IPS-18a (cell line): Measurements from ENCODE around the gene WASF2.
"Not testable (repeated sequence)": the region's sequence is repeated elsewhere in the genome, so short reads cannot be mapped to it uniquely, and the experiment has no call there.

ENCODE experiments used
- H3K27ac ChIP-seq: one replicate; pipeline ENCODE4 v1.5.1; 2013; ENCODE audit warnings: low read length
- H3K27me3 ChIP-seq: one replicate; pipeline ENCODE4 v1.6.1; 2013; ENCODE audit warnings: mild to moderate bottlenecking, low read length; ENCODE audit not compliant: control insufficient read depth, insufficient read depth
- H3K36me3 ChIP-seq: one replicate; pipeline ENCODE4 v1.6.1; 2013; ENCODE audit warnings: low read depth, low read length; ENCODE audit not compliant: control insufficient read depth
- H3K4me1 ChIP-seq: one replicate; pipeline ENCODE4 v1.6.1; 2013; ENCODE audit warnings: low read depth, low read length; ENCODE audit not compliant: control insufficient read depth
- H3K4me3 ChIP-seq: one replicate; pipeline ENCODE4 v1.5.1; 2013; ENCODE audit warnings: low read length
- H3K9ac ChIP-seq: one replicate; pipeline ENCODE4 v1.6.1; 2013; ENCODE audit warnings: mild to moderate bottlenecking, low read length, moderate library complexity
- H3K9me3 ChIP-seq: one replicate; pipeline ENCODE4 v1.6.1; 2013; ENCODE audit warnings: low read depth, low read length; ENCODE audit not compliant: control insufficient read depth

WASF2 gene

GRCh38 chr1:27423709-27424108, 66.3 kb downstream of the WASF2 start:
- H3K9me3 ChIP-seq, result no peaks in the 10 kb centered on the region

GRCh38 chr1:27418326-27419185, 71.4 kb downstream of the WASF2 start:
- Histone ChIP-seq H3K27me3 (no peaks in the 10 kb centered on the region), H3K27ac (peak overlapping the region; percentile 64), H3K9me3 (no peaks in the 10 kb centered on the region), H3K36me3 (peaks cover 37% of the 10 kb centered on the region), H3K9ac (peak overlapping the region; percentile 24), H3K4me3 (peak overlapping the region; percentile 2), H3K4me1 (peaks cover 24% of the 10 kb centered on the region)

More at GRCh38 chr1:27423709-27424108, 66.3 kb downstream of the WASF2 start:
- Histone ChIP-seq H3K9ac (no peak overlapping the region), H3K27me3 (no peaks in the 10 kb centered on the region), H3K36me3 (peaks cover 9% of the 10 kb centered on the region), H3K4me1 (peaks cover 28% of the 10 kb centered on the region), H3K27ac (no peak overlapping the region), H3K4me3 (no peak overlapping the region)

DNA sequence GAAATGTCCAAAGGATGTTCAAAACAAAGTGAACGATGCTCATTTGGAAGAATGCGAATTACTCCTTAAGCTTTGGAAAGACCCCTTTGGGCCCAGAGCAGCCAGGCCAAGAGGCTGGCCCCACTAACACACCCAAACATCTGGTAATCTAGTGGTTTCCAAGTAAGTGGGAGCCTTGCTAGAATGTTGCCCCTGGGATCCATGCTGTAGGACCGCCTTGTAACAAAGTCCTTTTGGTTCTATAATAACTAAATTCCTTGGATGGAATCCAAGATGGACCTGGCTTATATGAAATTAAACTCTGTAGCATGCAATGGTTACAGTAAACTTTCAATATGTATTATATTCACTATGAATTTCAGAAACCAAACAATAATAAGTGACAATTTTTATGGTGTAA, 72.3 kb downstream of the WASF2 start:
- peak overlapping the region; percentile 24 for H3K9ac ChIP-seq
- H3K4me1 ChIP-seq, result peaks cover 24% of the 10 kb centered on the region
- peaks cover 45% of the 10 kb centered on the region for H3K36me3 ChIP-seq
- no peaks in the 10 kb centered on the region for H3K9me3 ChIP-seq
- H3K4me3 ChIP-seq, result no peak overlapping the region
- H3K27me3 ChIP-seq, result no peaks in the 10 kb centered on the region
- H3K27ac ChIP-seq, result no peak overlapping the region

DNA sequence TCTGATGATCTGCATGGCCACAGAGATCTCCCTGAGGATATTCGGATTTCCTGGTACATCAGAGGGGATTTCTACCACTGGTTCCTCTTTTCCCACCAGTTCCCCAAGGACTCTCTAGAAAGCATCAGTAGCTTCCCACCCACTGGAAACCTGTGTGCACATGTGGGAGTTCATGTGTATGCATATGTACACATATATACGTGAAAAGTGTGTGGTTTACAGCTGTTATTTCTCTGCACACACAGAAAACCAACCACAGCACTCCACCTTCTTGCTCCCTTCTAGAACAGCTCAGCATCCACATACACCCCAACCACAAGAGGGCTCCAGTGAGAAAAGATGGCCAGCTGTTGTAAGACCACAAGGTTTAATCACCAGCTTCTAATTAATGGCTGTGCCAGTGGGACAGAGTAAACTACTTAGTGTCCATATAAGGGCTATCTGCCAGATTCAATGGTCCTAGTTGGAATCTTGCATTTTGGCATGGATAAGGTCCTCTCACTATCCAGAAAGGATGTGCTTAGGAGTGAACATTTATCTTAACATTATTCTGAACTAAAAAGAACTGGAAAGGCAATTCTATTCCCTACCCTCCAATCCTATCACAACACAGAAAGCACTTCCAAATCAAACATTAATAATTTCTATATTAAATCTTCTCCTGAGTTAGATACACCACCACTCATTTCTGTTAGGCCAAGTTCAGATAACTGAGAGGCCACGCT, 73.4 kb downstream of the WASF2 start:
- H3K9me3 ChIP-seq, result no peaks in the 10 kb centered on the region
- H3K9ac ChIP-seq, result no peak overlapping the region
- no peak overlapping the region for H3K27ac ChIP-seq
- H3K4me3 ChIP-seq, result no peak overlapping the region
- H3K36me3 ChIP-seq, result peaks cover 55% of the 10 kb centered on the region
- peaks cover 24% of the 10 kb centered on the region for H3K4me1 ChIP-seq
- no peaks in the 10 kb centered on the region for H3K27me3 ChIP-seq

DNA sequence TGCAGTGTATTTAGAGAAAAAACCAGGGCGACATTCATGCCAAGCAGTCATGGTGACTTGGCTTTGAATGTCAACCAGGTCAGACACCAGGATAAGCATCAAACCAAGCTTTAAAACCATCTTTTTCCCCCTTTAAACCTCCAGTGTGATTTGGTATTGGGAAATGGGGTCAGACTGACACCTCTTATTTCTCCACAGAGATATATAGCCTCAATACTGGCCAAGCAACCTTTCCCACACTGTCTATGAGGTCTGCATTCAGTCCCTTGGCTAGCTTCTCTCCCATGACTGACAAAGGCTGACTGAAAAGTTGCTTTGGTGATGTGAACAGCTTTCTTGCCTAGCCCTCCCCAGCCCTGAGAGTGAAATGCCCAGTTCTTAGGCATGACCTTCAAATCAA, 75.9 kb downstream of the WASF2 start:
- Histone ChIP-seq H3K36me3 (peaks cover 70% of the 10 kb centered on the region), H3K9ac (no peak overlapping the region), H3K27ac (no peak overlapping the region), H3K9me3 (no peaks in the 10 kb centered on the region), H3K4me3 (no peak overlapping the region), H3K4me1 (peaks cover 16% of the 10 kb centered on the region), H3K27me3 (no peaks in the 10 kb centered on the region)

- H3K4me1 ChIP-seq, result peaks cover 5% of the 10 kb centered on the region
Observed at GRCh38 chr1:27413004-27413403, 77.0 kb downstream of the WASF2 start.

DNA sequence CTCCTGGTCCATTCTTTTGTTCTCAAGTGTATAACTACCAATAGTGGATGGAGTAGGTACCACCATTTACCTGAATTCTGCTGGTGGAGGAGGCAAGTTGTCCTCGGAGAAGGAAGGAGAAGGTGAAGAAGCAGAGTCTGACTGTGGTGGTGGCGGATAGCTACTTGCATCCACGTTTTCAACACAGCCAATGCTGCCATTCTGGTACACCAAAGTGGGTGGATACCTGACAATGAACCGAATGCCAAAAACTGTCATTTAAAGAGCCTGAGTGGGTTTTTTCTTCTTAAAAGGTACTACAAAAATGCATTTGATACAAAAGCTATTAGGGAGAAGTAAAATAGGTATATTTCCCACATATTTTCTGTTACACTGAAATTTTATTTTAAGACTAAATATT, 77.5 kb downstream of the WASF2 start:
- no peak overlapping the region for H3K27ac ChIP-seq
- H3K9me3 ChIP-seq, result no peaks in the 10 kb centered on the region
- H3K4me3 ChIP-seq, result no peak overlapping the region
- H3K4me1 ChIP-seq, result no peaks in the 10 kb centered on the region
- peaks cover 69% of the 10 kb centered on the region for H3K36me3 ChIP-seq
- H3K9ac ChIP-seq, result no peak overlapping the region
- no peaks in the 10 kb centered on the region for H3K27me3 ChIP-seq

More at GRCh38 chr1:27413004-27413403, 77.0 kb downstream of the WASF2 start:
- Histone ChIP-seq H3K4me3 (no peak overlapping the region), H3K9ac (no peak overlapping the region), H3K36me3 (peaks cover 72% of the 10 kb centered on the region), H3K27ac (no peak overlapping the region), H3K9me3 (no peaks in the 10 kb centered on the region), H3K27me3 (no peaks in the 10 kb centered on the region)

DNA sequence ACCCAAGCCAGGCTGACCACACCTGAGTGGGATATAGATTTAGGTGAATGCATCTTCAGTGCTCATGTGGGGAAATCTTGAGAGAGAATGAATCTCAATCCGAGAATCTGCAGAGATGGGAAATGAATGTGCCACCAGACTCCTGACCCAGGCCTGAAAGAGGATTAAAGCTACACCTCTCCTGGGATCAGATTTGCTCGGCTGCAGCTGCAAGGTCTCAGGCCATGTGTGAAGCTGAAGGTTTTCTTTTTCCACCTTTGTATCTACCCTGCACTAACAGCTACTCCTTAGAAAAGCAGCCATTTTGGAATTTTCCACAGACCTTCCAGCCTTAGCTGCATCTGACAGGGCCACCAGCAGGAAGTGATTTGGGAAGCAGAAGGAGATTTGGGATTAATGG, 79.3 kb downstream of the WASF2 start:
- Histone ChIP-seq H3K4me3 (no peak overlapping the region), H3K36me3 (peaks cover 63% of the 10 kb centered on the region), H3K9ac (no peak overlapping the region), H3K4me1 (peaks cover 5% of the 10 kb centered on the region), H3K27ac (no peak overlapping the region), H3K27me3 (no peaks in the 10 kb centered on the region), H3K9me3 (no peaks in the 10 kb centered on the region)

- peaks cover 15% of the 10 kb centered on the region for H3K4me1 ChIP-seq
- H3K27ac ChIP-seq, result no peak overlapping the region
- H3K4me3 ChIP-seq, result no peak overlapping the region
- no peak overlapping the region for H3K9ac ChIP-seq
- H3K36me3 ChIP-seq, result peaks cover 53% of the 10 kb centered on the region
- H3K27me3 ChIP-seq, result no peaks in the 10 kb centered on the region
- no peaks in the 10 kb centered on the region for H3K9me3 ChIP-seq
Observed at GRCh38 chr1:27409669-27410068, 80.3 kb downstream of the WASF2 start.

GRCh38 chr1:27408151-27408550, 81.8 kb downstream of the WASF2 start:
- H3K4me3 ChIP-seq, result no peak overlapping the region
- H3K4me1 ChIP-seq, result peaks cover 30% of the 10 kb centered on the region
- H3K9me3 ChIP-seq, result no peaks in the 10 kb centered on the region
- H3K36me3 ChIP-seq, result peaks cover 38% of the 10 kb centered on the region
- no peaks in the 10 kb centered on the region for H3K27me3 ChIP-seq
- no peak overlapping the region for H3K9ac ChIP-seq
- H3K27ac ChIP-seq, result no peak overlapping the region

- not testable (repeated sequence) for H3K27ac ChIP-seq, H3K9ac ChIP-seq, H3K9me3 ChIP-seq, H3K27me3 ChIP-seq, H3K4me3 ChIP-seq
- Histone ChIP-seq H3K4me1 (peaks cover 37% of the 10 kb centered on the region), H3K36me3 (peaks cover 24% of the 10 kb centered on the region)
Observed at GRCh38 chr1:27406791-27407190, 83.2 kb downstream of the WASF2 start.
